Type B pancreatic cell (in vitro differentiated cells): ENCODE results near the gene MAP3K6. TPM values are rescaled to one million over a fixed set of nuclear protein-coding genes. Genes with fewer than 3 reads are reported as not detected.

Experiments used
- DNase-seq: peaks from one replicate; pipeline ENCODE4 v3.0.0; 2021; ENCODE audit warnings: mixed read lengths; ENCODE audit not compliant: unreplicated experiment; ENCODE audit errors: extremely low spot score
- H3K27ac Mint-ChIP-seq: 2 replicates; pipeline ENCODE4 v1.8.0; 2021; ENCODE audit warnings: mild to moderate bottlenecking, mixed read lengths
- H3K27me3 Mint-ChIP-seq: 2 replicates; pipeline ENCODE4 v1.8.0; 2021; ENCODE audit warnings: mixed read lengths
- H3K36me3 Mint-ChIP-seq: 2 replicates; pipeline ENCODE4 v1.8.0; 2021; ENCODE audit warnings: mixed read lengths
- H3K4me1 Mint-ChIP-seq: one replicate; pipeline ENCODE4 v1.8.0; 2021; ENCODE audit warnings: mixed read lengths; ENCODE audit not compliant: unreplicated experiment
- H3K4me3 Mint-ChIP-seq: 2 replicates; pipeline ENCODE4 v1.8.0; 2021; ENCODE audit warnings: mild to moderate bottlenecking, mixed read lengths
- H3K9me3 Mint-ChIP-seq: 2 replicates; pipeline ENCODE4 v1.8.0; 2021; ENCODE audit warnings: mixed read lengths
- total RNA-seq: library from RNA; stranded (reverse); gene quantifications from 2 replicates; pipeline ENCODE4 v1.2.1, GENCODE V29; 2021; ENCODE audit warnings: low replicate concordance
- TF ChIP-seq, protein P1 (sequence below): fragments of 200-600 bp; sonication (generic); conservative IDR thresholded peaks from 2 replicates; pipeline ENCODE4 v1.5.0; 2021; ENCODE audit warnings: antibody characterized with exemption, mild to moderate bottlenecking

The MAP3K6 gene
- total RNA-seq, 1 donor from 2014 or later: 15.6 TPM

DNA sequence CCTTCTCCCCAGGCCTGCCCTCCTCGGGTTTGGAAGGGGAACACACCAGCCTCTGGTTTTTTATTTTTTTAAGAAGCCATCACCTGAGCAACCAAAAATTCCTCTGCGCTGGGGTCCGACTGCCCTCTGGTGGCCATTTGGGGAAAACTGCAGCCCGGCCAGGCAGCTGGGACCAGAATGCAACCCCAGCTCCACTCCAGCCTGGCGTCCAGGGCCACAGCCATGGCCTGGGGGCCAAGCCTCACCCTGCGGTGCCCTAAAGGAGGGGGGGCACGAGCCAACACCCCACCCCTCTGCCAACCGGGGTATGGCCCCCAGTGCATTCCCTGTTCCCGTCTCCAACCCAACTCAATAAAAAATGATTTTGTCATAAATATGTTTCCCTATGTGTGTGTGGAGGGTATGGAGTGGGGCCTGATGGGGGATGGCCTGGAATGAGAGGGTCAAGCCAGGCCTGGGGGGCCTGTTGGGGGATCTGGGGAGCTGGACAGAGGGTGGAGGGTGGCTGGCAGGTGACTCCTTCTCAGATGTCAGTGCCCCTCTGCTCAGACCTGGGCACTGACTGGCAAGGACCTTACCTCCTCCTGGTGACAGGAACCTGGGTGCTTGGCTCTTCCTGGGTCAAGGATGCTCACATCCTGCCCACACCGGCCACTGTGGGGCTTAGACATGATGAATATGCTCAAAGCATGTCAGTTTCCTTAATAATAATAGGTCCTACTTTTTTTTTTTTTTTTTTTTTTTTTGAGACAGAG lies 28.9 kb upstream of the MAP3K6 start:
- Mint-ChIP-seq H3K4me1 (peaks cover 38% of the 10 kb centered on the region), H3K27me3 (peaks cover 7% of the 10 kb centered on the region), H3K27ac (peak overlapping the region; percentile 56), H3K9me3 (no peaks in the 10 kb centered on the region), H3K36me3 (no peaks in the 10 kb centered on the region), H3K4me3 (peak overlapping the region; percentile 49)
- TF ChIP-seq, protein P1, sequence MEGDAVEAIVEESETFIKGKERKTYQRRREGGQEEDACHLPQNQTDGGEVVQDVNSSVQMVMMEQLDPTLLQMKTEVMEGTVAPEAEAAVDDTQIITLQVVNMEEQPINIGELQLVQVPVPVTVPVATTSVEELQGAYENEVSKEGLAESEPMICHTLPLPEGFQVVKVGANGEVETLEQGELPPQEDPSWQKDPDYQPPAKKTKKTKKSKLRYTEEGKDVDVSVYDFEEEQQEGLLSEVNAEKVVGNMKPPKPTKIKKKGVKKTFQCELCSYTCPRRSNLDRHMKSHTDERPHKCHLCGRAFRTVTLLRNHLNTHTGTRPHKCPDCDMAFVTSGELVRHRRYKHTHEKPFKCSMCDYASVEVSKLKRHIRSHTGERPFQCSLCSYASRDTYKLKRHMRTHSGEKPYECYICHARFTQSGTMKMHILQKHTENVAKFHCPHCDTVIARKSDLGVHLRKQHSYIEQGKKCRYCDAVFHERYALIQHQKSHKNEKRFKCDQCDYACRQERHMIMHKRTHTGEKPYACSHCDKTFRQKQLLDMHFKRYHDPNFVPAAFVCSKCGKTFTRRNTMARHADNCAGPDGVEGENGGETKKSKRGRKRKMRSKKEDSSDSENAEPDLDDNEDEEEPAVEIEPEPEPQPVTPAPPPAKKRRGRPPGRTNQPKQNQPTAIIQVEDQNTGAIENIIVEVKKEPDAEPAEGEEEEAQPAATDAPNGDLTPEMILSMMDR: peak; percentile 96
- no peak for DNase-seq

DNA sequence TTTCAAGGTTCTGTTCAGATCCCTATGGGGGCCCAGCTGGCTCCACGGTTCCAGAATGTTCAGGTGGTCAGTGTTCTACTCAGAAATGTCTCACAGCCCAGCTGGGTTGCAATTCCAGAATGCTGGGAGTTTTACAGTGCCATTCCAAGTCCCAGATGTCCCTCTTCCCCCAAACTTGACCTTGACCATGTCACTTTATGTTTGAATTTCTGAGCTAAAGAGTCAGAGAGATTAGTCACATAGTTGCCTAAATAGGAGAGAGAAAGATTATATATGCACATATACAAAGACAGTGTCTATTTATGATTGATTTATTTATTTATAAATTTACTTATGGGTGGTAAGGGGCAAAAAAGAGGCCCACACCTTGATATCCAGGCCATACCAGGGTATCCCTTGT lies 28.2 kb upstream of the MAP3K6 start:
- DNase-seq: no peak
- Mint-ChIP-seq H3K27ac (peak overlapping the region; percentile 56), H3K4me1 (peaks cover 33% of the 10 kb centered on the region), H3K27me3 (peaks cover 10% of the 10 kb centered on the region), H3K36me3 (no peaks in the 10 kb centered on the region), H3K9me3 (no peaks in the 10 kb centered on the region), H3K4me3 (peak overlapping the region; percentile 49)
- TF ChIP-seq, protein P1: no peak

DNA sequence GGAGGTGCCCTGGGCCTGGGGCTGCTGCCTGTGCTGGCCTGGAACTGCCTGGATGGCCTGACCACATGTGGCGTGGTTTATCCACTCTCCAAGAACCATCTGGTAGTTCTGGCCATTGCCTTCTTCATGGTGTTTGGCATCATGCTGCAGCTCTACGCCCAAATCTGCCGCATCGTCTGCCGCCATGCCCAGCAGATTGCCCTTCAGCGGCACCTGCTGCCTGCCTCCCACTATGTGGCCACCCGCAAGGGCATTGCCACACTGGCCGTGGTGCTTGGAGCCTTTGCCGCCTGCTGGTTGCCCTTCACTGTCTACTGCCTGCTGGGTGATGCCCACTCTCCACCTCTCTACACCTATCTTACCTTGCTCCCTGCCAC lies 27.5 kb upstream of the MAP3K6 start:
- no peaks in the 10 kb centered on the region for H3K9me3 Mint-ChIP-seq
- TF ChIP-seq, protein P1: no peak
- no peaks in the 10 kb centered on the region for H3K36me3 Mint-ChIP-seq

DNA sequence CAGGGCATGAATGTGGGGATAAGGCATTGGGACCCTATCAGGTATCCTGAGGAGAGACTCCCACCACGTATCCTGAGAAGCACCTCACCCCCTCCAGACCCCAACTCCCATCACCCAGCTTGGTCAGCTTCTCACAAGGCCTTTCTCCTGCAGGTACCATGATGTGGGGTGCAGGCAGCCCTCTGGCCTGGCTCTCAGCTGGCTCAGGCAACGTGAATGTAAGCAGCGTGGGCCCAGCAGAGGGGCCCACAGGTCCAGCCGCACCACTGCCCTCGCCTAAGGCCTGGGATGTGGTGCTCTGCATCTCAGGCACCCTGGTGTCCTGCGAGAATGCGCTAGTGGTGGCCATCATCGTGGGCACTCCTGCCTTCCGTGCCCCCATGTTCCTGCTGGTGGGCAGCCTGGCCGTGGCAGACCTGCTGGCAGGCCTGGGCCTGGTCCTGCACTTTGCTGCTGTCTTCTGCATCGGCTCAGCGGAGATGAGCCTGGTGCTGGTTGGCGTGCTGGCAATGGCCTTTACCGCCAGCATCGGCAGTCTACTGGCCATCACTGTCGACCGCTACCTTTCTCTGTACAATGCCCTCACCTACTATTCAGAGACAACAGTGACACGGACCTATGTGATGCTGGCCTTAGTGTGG lies 27.0 kb upstream of the MAP3K6 start:
- peak overlapping the region; percentile 86 for H3K4me3 Mint-ChIP-seq
- no peak for DNase-seq
- H3K9me3 Mint-ChIP-seq: no peaks in the 10 kb centered on the region

More for the DNA sequence above, 27.5 kb upstream of the MAP3K6 start:
- no peak for DNase-seq
- Mint-ChIP-seq H3K4me3 (peak overlapping the region; percentile 45), H3K27me3 (peaks cover 10% of the 10 kb centered on the region), H3K27ac (peak overlapping the region; percentile 56), H3K4me1 (peaks cover 31% of the 10 kb centered on the region)

DNA sequence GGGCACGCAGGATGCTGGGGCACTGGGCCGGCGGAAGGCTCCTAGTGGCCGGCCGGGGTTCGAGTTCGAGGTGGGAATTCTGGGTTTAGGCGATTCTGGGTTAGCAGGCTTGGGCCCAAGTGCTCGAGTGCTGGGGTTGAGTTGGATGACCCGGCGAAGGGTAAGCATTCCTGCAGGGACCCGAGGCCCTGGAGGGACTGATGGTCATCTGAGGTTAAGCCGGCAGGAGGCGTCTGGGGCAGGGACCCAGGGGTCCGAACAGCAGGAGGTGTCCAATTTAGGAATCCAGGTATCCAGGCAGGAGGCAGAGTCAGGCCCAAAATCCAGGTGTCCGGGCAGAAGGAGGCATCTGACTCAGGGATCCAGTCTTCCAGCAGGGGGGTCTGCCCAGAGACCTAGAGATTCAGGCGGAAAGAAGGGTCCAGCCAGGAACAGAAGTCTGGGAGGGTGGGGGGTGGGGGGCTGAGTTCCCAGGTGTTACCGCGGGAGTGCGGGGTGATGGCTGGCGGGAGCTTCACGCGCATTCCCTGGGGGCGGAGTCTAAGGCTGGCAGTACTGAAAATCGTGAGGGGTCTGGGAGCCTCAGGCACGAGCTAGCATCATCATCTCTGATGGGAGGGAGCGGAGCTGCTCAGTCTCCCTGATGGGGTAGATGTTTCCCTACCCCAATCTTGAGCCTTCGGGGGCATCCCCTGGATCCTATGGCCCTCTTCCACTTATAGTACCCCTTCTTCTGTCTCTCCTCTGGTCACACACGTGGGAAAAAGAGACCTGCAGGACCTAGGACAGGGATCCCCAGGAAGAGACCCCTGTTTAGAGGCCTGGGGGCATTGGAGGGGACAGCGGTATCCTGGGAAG lies 26.2 kb upstream of the MAP3K6 start:
- no peaks in the 10 kb centered on the region for H3K36me3 Mint-ChIP-seq
- H3K4me1 Mint-ChIP-seq: peaks cover 26% of the 10 kb centered on the region
- H3K27ac Mint-ChIP-seq: peak overlapping the region; percentile 70
- H3K27me3 Mint-ChIP-seq: peaks cover 13% of the 10 kb centered on the region
- TF ChIP-seq, protein P1: peak; percentile 54
- no peaks in the 10 kb centered on the region for H3K9me3 Mint-ChIP-seq
- H3K4me3 Mint-ChIP-seq: peak overlapping the region; percentile 86
- no peak for DNase-seq

More for the DNA sequence above, 27.0 kb upstream of the MAP3K6 start:
- Mint-ChIP-seq H3K27me3 (peaks cover 10% of the 10 kb centered on the region), H3K27ac (peak overlapping the region; percentile 56), H3K4me1 (peaks cover 26% of the 10 kb centered on the region), H3K36me3 (no peaks in the 10 kb centered on the region)
- TF ChIP-seq, protein P1: no peak
